AML-193 (cell line): Measurements from ENCODE around the gene TSPEAR.
"Not testable (repeated sequence)": the region's sequence is repeated elsewhere in the genome, so short reads cannot be mapped to it uniquely, and the experiment has no call there.

Experiments
- DNase-seq, 2 experiments: peaks; one replicate each; lab custom pipeline; 2025; lab: John Stamatoyannopoulos, UW

TSPEAR gene

GRCh38 chr21:44627181-44627822 lies 84.1 kb downstream of the TSPEAR start:
- DNase-seq = not testable (repeated sequence)

- DNase-seq = no peak
Observed at GRCh38 chr21:44626673-44627143, 84.7 kb downstream of the TSPEAR start, which contains the start of gene KRTAP10-9. TSS of gene KRTAP10-9 (plus strand) at chr21:44627093. CDS start at chr21:44627172, 79 bp downstream.

GRCh38 chr21:44626262-44626661 lies 85.1 kb downstream of the TSPEAR start:
- DNase-seq = no peak

GRCh38 chr21:44625756-44626155 lies 85.6 kb downstream of the TSPEAR start:
- DNase-seq = no peak

GRCh38 chr21:44623575-44623974 lies 87.8 kb downstream of the TSPEAR start:
- DNase-seq = no peak

GRCh38 chr21:44619886-44620285 lies 91.5 kb downstream of the TSPEAR start:
- DNase-seq = no peak

GRCh38 chr21:44618909-44619308 lies 92.5 kb downstream of the TSPEAR start:
- DNase-seq = no peak

GRCh38 chr21:44618504-44618903 lies 92.9 kb downstream of the TSPEAR start:
- no peak for DNase-seq

- no peak for DNase-seq
Observed at GRCh38 chr21:44617071-44617501, 94.3 kb downstream of the TSPEAR start.

- no peak for DNase-seq
Observed at GRCh38 chr21:44616591-44616926, 94.8 kb downstream of the TSPEAR start.

- DNase-seq = no peak
Observed at GRCh38 chr21:44615911-44616590, 95.3 kb downstream of the TSPEAR start.

GRCh38 chr21:44615466-44615865 lies 95.9 kb downstream of the TSPEAR start:
- no peak for DNase-seq

- DNase-seq = no peak
Observed at GRCh38 chr21:44614961-44615391, 96.4 kb downstream of the TSPEAR start.

- no peak for DNase-seq
Observed at GRCh38 chr21:44614161-44614631, 97.2 kb downstream of the TSPEAR start.

- DNase-seq = no peak
Observed at GRCh38 chr21:44613386-44614155, 97.8 kb downstream of the TSPEAR start.

- DNase-seq = no peak
Observed at GRCh38 chr21:44612669-44613229, 98.6 kb downstream of the TSPEAR start.

GRCh38 chr21:44612029-44612486 lies 99.3 kb downstream of the TSPEAR start, which contains the start of gene KRTAP10-8:
TSS of gene KRTAP10-8 (plus strand) at chr21:44612079. CDS start at chr21:44612101, 22 bp downstream.
- no peak for DNase-seq

- no peak for DNase-seq
Observed at GRCh38 chr21:44611551-44611950, 99.8 kb downstream of the TSPEAR start.

- DNase-seq = not testable (repeated sequence)
Observed at GRCh38 chr21:44610157-44610843, 101.1 kb downstream of the TSPEAR start.

- DNase-seq = no peak
Observed at GRCh38 chr21:44609193-44609592, 102.2 kb downstream of the TSPEAR start.

- no peak for DNase-seq
Observed at GRCh38 chr21:44606495-44606894, 104.9 kb downstream of the TSPEAR start.
